CD4-positive, alpha-beta T cell (primary cell): Measurements from ENCODE around the gene CD300H. TPM values are rescaled to one million over a fixed set of nuclear protein-coding genes. Genes with fewer than 3 reads are reported as not detected.

ENCODE experiments used
- ATAC-seq: fragments of 200-7000 bp; cut with Tn5 transposase; one replicate; pipeline ENCODE4 v1.10.0; 2022; ENCODE audit warnings: mild to moderate bottlenecking; ENCODE audit not compliant: poor library complexity
- CTCF ChIA-PET: fragments of 350-600 bp; sonication (Branson Sonifier 250); formaldehyde crosslinking; loops from one replicate; lab custom pipeline; 2021; ENCODE audit warnings: antibody characterized with exemption, inconsistent platforms; lab: Charles Lee
- POLR2A ChIA-PET: fragments of 350-600 bp; sonication (Branson Sonifier 250); formaldehyde crosslinking; loops from one replicate; lab custom pipeline; 2021; ENCODE audit warnings: antibody characterized with exemption, inconsistent platforms; lab: Charles Lee
- DNase-seq, 14 experiments: peaks; one replicate each; pipeline ENCODE4 v3.0.0-alpha.2; 2013 to 2020; ENCODE audit warnings: mixed read lengths in 2 of 14
- H3K27ac ChIP-seq, 2 donors: one replicate each; pipeline versions ENCODE4 v1.5.1 to v1.7.0; 2013; ENCODE audit warnings: low read length in 2 of 2, low read depth in 1 of 2, mild to moderate bottlenecking in 1 of 2
- H3K27me3 ChIP-seq, 2 experiments: 1 replicate in 1 of 2; 2 replicates in 1 of 2; pipeline versions ENCODE4 v1.6.1 to v1.7.0; 2013; ENCODE audit warnings: low read length in 2 of 2, control low read depth in 1 of 2, mild to moderate bottlenecking in 1 of 2, moderate library complexity in 1 of 2; ENCODE audit not compliant: insufficient read depth in 2 of 2, control insufficient read depth in 1 of 2
- H3K36me3 ChIP-seq: one replicate; pipeline ENCODE4 v1.6.1; 2013; ENCODE audit warnings: low read length, control low read depth; ENCODE audit not compliant: insufficient read depth
- H3K4me1 ChIP-seq: one replicate; pipeline ENCODE4 v1.6.1; 2013; ENCODE audit warnings: low read length, control low read depth; ENCODE audit not compliant: insufficient read depth
- H3K4me3 ChIP-seq: one replicate; pipeline ENCODE4 v1.5.1; 2013; ENCODE audit warnings: mild to moderate bottlenecking, low read length, moderate library complexity
- H3K9me3 ChIP-seq, 2 experiments: 1 replicate in 1 of 2; 2 replicates in 1 of 2; pipeline versions ENCODE4 v1.6.1 to v1.7.0; 2013; ENCODE audit warnings: low read length in 2 of 2, mild to moderate bottlenecking in 2 of 2, control low read depth in 1 of 2, moderate library complexity in 1 of 2; ENCODE audit not compliant: control insufficient read depth in 1 of 2, insufficient read depth in 1 of 2
- H3K27ac Mint-ChIP-seq: one replicate; pipeline ENCODE4 v1.8.0; 2020; ENCODE audit warnings: mixed read lengths
- H3K27me3 Mint-ChIP-seq: one replicate; pipeline ENCODE4 v1.8.0; 2021; ENCODE audit warnings: mixed read lengths
- H3K36me3 Mint-ChIP-seq: one replicate; pipeline ENCODE4 v1.8.0; 2021; ENCODE audit warnings: low read depth, mixed read lengths
- H3K4me1 Mint-ChIP-seq: one replicate; pipeline ENCODE4 v1.8.0; 2021; ENCODE audit warnings: low read depth, mixed read lengths
- H3K4me3 Mint-ChIP-seq: one replicate; pipeline ENCODE4 v1.8.0; 2020; ENCODE audit warnings: mild to moderate bottlenecking, mixed read lengths
- H3K9me3 Mint-ChIP-seq: one replicate; pipeline ENCODE4 v1.8.0; 2020; ENCODE audit warnings: mixed read lengths
- CTCF ChIP-seq: fragments of 200-600 bp; IDR thresholded peaks from one replicate; pipeline ENCODE4 v1.8.0; 2022; ENCODE audit warnings: antibody characterized with exemption, mild to moderate bottlenecking
- intact Hi-C, 2 experiments: fragments of 100-400 bp; cut with DNase I in 1 of 2; cut with micrococcal nuclease in 1 of 2; formaldehyde crosslinking; loops; one replicate each; pipeline versions ENCODE4 v1.15.1 to v1.9.0; 2023 to 2025; cut with DNase I, micrococcal nuclease
- total RNA-seq, 174 experiments: library from RNA in 2 of 174; stranded (reverse) in 2 of 174; gene quantifications; one replicate each; pipeline ENCODE4 v1.2.3 and lab custom pipeline; 2021 to 2026

The CD300H gene
- total RNA-seq, 2 experiments from 2014 or later, result not detected

DNA sequence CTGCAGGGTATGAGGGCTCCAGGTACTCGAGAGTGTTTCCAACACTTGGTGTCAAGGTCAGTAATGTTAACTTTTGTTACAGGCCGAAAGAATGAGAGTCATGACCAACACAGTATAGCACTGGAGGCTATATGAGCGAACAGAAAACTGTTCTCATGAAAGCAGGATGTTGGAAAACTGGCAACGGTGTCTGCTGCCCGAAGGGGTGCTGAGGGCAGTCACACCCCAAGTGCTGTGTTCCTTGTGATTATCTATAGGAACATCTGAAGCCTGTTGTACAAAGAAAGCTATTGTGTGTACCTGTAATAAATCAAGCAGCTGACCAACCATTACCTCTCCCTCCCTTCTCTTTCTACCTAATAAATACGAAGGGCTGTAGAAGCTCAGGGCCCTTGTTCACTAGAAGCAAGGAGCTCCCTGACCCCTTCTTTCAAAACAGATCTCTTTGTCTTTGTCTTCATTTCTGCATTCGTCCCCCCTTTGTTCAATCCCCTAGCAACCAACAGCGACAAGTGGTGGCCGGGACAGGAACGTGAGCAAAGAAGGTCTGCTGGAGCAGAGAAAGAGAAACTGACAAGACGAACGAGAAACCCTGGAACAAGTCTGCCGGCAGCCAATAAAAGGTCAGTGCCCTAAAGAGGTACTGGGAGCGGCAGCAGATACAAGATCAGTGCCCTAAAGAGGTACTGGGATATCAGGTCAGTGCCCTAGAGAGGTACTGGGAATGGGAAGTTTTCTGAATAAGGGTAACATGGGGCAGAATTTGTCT is 17.2 kb upstream of the CD300H start:
- H3K9me3 ChIP-seq, result peaks cover 3 to 4% of the 10 kb centered on the region in 2 experiments
- Mint-ChIP-seq H3K9me3 (peaks cover 6% of the 10 kb centered on the region), H3K4me1 (peaks cover 13% of the 10 kb centered on the region), H3K27ac (no peak overlapping the region), H3K36me3 (no peaks in the 10 kb centered on the region), H3K4me3 (no peak overlapping the region), H3K27me3 (no peaks in the 10 kb centered on the region)
- H3K4me3 ChIP-seq, result no peak overlapping the region
- CTCF ChIA-PET, result no interaction called here
- no peak for DNase-seq
- ATAC-seq, result no peak
- H3K4me1 ChIP-seq, result peaks cover 10% of the 10 kb centered on the region
- no peak overlapping the region for H3K27ac ChIP-seq
- H3K27me3 ChIP-seq, result peaks cover 0 to 2% of the 10 kb centered on the region in 2 experiments
- POLR2A ChIA-PET, result no interaction called here
- no peak for TF ChIP-seq CTCF
- H3K36me3 ChIP-seq, result no peaks in the 10 kb centered on the region
- intact Hi-C loops, result no loop called here

DNA sequence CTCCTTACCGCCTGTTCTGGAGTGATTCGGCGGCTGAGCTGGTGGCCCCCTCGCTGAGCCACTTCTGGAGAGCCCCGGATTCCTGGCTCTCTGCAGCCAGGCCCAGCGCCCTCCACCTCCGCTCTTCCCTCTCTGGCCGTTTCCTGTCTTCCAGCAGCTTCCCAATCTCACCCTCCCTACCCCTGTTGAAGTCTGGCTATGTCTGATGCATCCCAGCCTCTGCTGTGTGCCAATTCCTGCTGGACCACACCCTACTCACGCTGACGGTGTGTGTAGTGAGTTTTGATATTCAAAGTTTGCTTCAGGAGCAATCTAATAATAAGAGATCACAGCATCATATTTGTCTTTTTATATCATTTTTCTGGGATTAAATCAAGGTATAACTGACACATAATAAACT is 15.3 kb upstream of the CD300H start:
- ATAC-seq, result no peak
- no peaks in the 10 kb centered on the region for H3K36me3 ChIP-seq
- H3K4me3 Mint-ChIP-seq, result no peak overlapping the region
- intact Hi-C loops, result no loop called here
- no peak for TF ChIP-seq CTCF
- H3K27ac ChIP-seq, result no peak overlapping the region
- H3K4me1 Mint-ChIP-seq, result peaks cover 21% of the 10 kb centered on the region
- H3K27me3 Mint-ChIP-seq, result no peaks in the 10 kb centered on the region
- H3K9me3 ChIP-seq, result peaks cover 3 to 4% of the 10 kb centered on the region in 2 experiments
- no peak overlapping the region for H3K27ac Mint-ChIP-seq
- H3K4me1 ChIP-seq, result peaks cover 13% of the 10 kb centered on the region
- DNase-seq, result no peak
- H3K4me3 ChIP-seq, result no peak overlapping the region
- ChIA-PET CTCF (interaction anchor here (0.6 kb wide), 1 partner anchor 9 kb away, joined by 3 read pairs; no protein-coding TSS in a partner anchor), POLR2A (no interaction called here)
- no peaks in the 10 kb centered on the region for H3K36me3 Mint-ChIP-seq
- peaks cover 6% of the 10 kb centered on the region for H3K9me3 Mint-ChIP-seq
- no peaks in the 10 kb centered on the region for H3K27me3 ChIP-seq

GRCh38 chr17:74579900-74580299 is 12.6 kb upstream of the CD300H start:
- ChIA-PET CTCF (no interaction called here), POLR2A (no interaction called here)
- Histone ChIP-seq H3K27me3 (no peaks in the 10 kb centered on the region), H3K36me3 (no peaks in the 10 kb centered on the region), H3K27ac (no peak overlapping the region), H3K4me1 (peaks cover 13% of the 10 kb centered on the region), H3K9me3 (peaks cover 3 to 4% of the 10 kb centered on the region in 2 experiments), H3K4me3 (no peak overlapping the region)
- H3K27me3 Mint-ChIP-seq, result no peaks in the 10 kb centered on the region
- peaks cover 21% of the 10 kb centered on the region for H3K4me1 Mint-ChIP-seq
- peaks cover 2% of the 10 kb centered on the region for H3K9me3 Mint-ChIP-seq
- no peak overlapping the region for H3K27ac Mint-ChIP-seq
- ATAC-seq, result no peak
- no peak overlapping the region for H3K4me3 Mint-ChIP-seq
- no peak for DNase-seq
- intact Hi-C loops, result no loop called here
- no peak for TF ChIP-seq CTCF
- no peaks in the 10 kb centered on the region for H3K36me3 Mint-ChIP-seq
